ENCODE data around the gene C4orf50. TPM values are rescaled to one million over a fixed set of nuclear protein-coding genes. Genes with fewer than 3 reads are reported as not detected.
A peak's percentile ranks its signal among the peaks of the same experiment; 100 is the strongest.

The C4orf50 gene
- total and polyA plus RNA-seq, 2 of the 8 experiments (the other 6 are each of a cell fraction or from before 2014, with no cell fraction given): 0.08 to 0.22 TPM

- H3K18ac ChIP-seq (ENCODE audit: extremely low read depth, low read length): no peak overlapping the region
- POLR2A ChIA-PET (ENCODE audit: partially characterized antibody): interaction anchor here (0.7 to 1.2 kb wide), 3 partner anchors 8 to 26 kb away, joined by 3 read pairs; no protein-coding TSS in a partner anchor
- no peak overlapping the region for H2AFZ ChIP-seq (ENCODE audit: low read length)
- H3K4me3 ChIP-seq (ENCODE audit: extremely low read depth in 1 of 4, insufficient read depth in 2 of 4, low read depth in 3 of 4, low read length in 4 of 4): no peak overlapping the region
- H2BK20ac ChIP-seq (ENCODE audit: low read length): peak overlapping the region; percentile 94; the same call in 1 of the 2 replicates
- no peak overlapping the region for H3K4me2 ChIP-seq (ENCODE audit: insufficient read depth in 1 of 2, low read depth in 2 of 2, low read length in 2 of 2)
- H2BK12ac ChIP-seq (ENCODE audit: low read depth, low read length): 0 out of 2 replicates have a peak overlapping the region, but pooled peaks have one; percentile 20
- peak overlapping the region; percentile 30 for H2BK120ac ChIP-seq (replicated peaks; ENCODE audit: low read depth, low read length)
- FAIRE-seq (no peak), DNase-seq (ENCODE audit: low read depth in 1 of 2, low spot score in 2 of 2) (no peak)
- WGBS, 2 experiments (ENCODE audit: extremely low coverage in 1 of 2, insufficient coverage in 1 of 2, insufficient read length in 1 of 2, insufficient replicate concordance in 2 of 2, low coverage in 1 of 2, low lambda C conversion rate in 2 of 2, missing lambda C conversion rate in 1 of 2): 83% methylated on average over 7 of the region's 7 CpGs; no CpG with 5 or more reads in 1 of the 2 experiments
- H2AK5ac ChIP-seq (ENCODE audit: low read depth, low read length): no peak overlapping the region
- no peaks in the 10 kb centered on the region for H3K79me2 ChIP-seq (ENCODE audit: control insufficient read depth in 1 of 2, insufficient read depth in 2 of 2, low read length in 2 of 2)
- H3K56ac ChIP-seq (replicated peaks; ENCODE audit: insufficient read length, low read depth, low read length): no peak overlapping the region
- H3K36me3 ChIP-seq (ENCODE audit: control insufficient read depth in 2 of 4, insufficient read depth in 4 of 4, low read length in 3 of 4): no peaks in the 10 kb centered on the region
- no peaks in the 10 kb centered on the region for H3K23me2 ChIP-seq (ENCODE audit: low read depth, low read length)
- H3K27me3 ChIP-seq (replicated peaks in 1 of 4; ENCODE audit: control insufficient read depth in 3 of 4, extremely low read depth in 1 of 4, insufficient read depth in 3 of 4, low read length in 3 of 4): peaks cover 0 to 4% (median 1%) of the 10 kb centered on the region in 4 experiments; a peak in 2 of 7 replicates
- no peak overlapping the region for H3K27ac ChIP-seq (ENCODE audit: low read depth, low read length)
- peaks cover 0 to 22% (median 8%) of the 10 kb centered on the region in 4 experiments; a peak in 5 of 7 replicates for H3K4me1 ChIP-seq (replicated peaks in 1 of 4; ENCODE audit: control insufficient read depth in 3 of 4, insufficient read depth in 4 of 4, low read length in 3 of 4)
- H2BK5ac ChIP-seq (ENCODE audit: low read depth, low read length): peak overlapping the region; percentile 19; the same call in 1 of the 2 replicates
- H3K23ac ChIP-seq (ENCODE audit: insufficient read length): no peak overlapping the region
- H4K20me1 ChIP-seq (replicated peaks in 1 of 2; ENCODE audit: control insufficient read depth in 1 of 2, insufficient read depth in 2 of 2, low read length in 2 of 2): no peaks in the 10 kb centered on the region
- H4K8ac ChIP-seq (ENCODE audit: extremely low read depth, insufficient read depth, low read length): no peak overlapping the region
- H4K5ac ChIP-seq (ENCODE audit: insufficient read length, low read depth, low read length): no peak overlapping the region
- no peak overlapping the region for H2BK15ac ChIP-seq (ENCODE audit: low read length)
- H3K4ac ChIP-seq (replicated peaks; ENCODE audit: insufficient read length, low read depth, low read length): no peak overlapping the region
- H3K9me3 ChIP-seq (ENCODE audit: insufficient read depth in 2 of 2, low read depth in 1 of 2, low read length in 1 of 2): peaks cover 0 to 3% of the 10 kb centered on the region in 2 experiments; a peak in 1 of 4 replicates
- H3K79me1 ChIP-seq (ENCODE audit: low read depth, low read length): no peaks in the 10 kb centered on the region
- no peak overlapping the region for H3K9ac ChIP-seq (replicated peaks in 1 of 4; ENCODE audit: extremely low read depth in 1 of 4, low read depth in 3 of 4, low read length in 3 of 4)
- no peak overlapping the region for H3K14ac ChIP-seq (ENCODE audit: insufficient read length)
- TF ChIP-seq SUZ12 (IDR thresholded peaks at IDR 0.05; ENCODE audit: low read length): no peak
- no peak for TF ChIP-seq RAD21 (IDR thresholded peaks at IDR 0.05 in 1 of 2, conservative IDR thresholded peaks at IDR 0.05 in 1 of 2; ENCODE audit: low read depth in 2 of 2, low read length in 2 of 2)
- no peak for TF ChIP-seq EGR1 (IDR thresholded peaks at IDR 0.05; ENCODE audit: borderline replicate concordance, low read depth, low read length)
- TF ChIP-seq SP4 (IDR thresholded peaks at IDR 0.05; ENCODE audit: low read length): no peak
- TF ChIP-seq E2F6 (IDR thresholded peaks at IDR 0.05): no peak
- no peak for TF ChIP-seq SIN3A (conservative IDR thresholded peaks at IDR 0.05 in 1 of 2, IDR thresholded peaks at IDR 0.05 in 1 of 2; ENCODE audit: low read depth in 1 of 2, low read length in 2 of 2)
- TF ChIP-seq SP2 (IDR thresholded peaks at IDR 0.05; ENCODE audit: low read length): no peak
- TF ChIP-seq PHF8 (conservative IDR thresholded peaks at IDR 0.05; ENCODE audit: low read depth, low read length): no peak
- no peak for TF ChIP-seq SIRT6 (IDR thresholded peaks at IDR 0.05; ENCODE audit: low read length)
- no peak for TF ChIP-seq CTBP2 (IDR thresholded peaks at IDR 0.05; ENCODE audit: borderline replicate concordance, insufficient read depth, insufficient read length, low read length)
- peak overlapping the region; percentile 67 for H4K91ac ChIP-seq (replicated peaks; ENCODE audit: insufficient read length, low read length)
- CTCF ChIA-PET (ENCODE audit: partially characterized antibody): interaction anchor here (1.2 to 1.4 kb wide), 3 partner anchors 11 to 24 kb away, joined by 3 read pairs; no protein-coding TSS in a partner anchor
Observed at GRCh38 chr4:5913454-5913853, 104.8 kb downstream of the C4orf50 start.

All from H1 (cell line).